SK-N-SH (cell line): Measurements from ENCODE around the gene UBN2. TPM values are rescaled to one million over a fixed set of nuclear protein-coding genes. Genes with fewer than 3 reads are reported as not detected.

Experiments
- CTCF ChIA-PET: fragments of 300-600, 350-600 bp; formaldehyde crosslinking; extraction: SDS; loops from one replicate; lab custom pipeline; 2021; lab: Yijun Ruan, JAX
- POLR2A ChIA-PET: fragments of 350-600 bp; sonication (Branson Sonifier 250); formaldehyde crosslinking; extraction: SDS; loops from one replicate; lab custom pipeline; 2020; ENCODE audit warnings: antibody characterized with exemption, inconsistent platforms; lab: Yijun Ruan, JAX
- DNase-seq: peaks from one replicate; pipeline ENCODE4 v3.0.0; 2012
- H2AFZ ChIP-seq: fragments of 200-600 bp; sonication (generic); 2 replicates; pipeline ENCODE4 v1.8.1; 2016; ENCODE audit warnings: antibody characterized with exemption, mild to moderate bottlenecking, low read depth
- H3F3A ChIP-seq: fragments of 200-600 bp; sonication (generic); replicated peaks from 2 replicates; pipeline ENCODE3; 2016; ENCODE audit warnings: antibody characterized with exemption, mild to moderate bottlenecking; ENCODE audit not compliant: insufficient read depth
- H3K27ac ChIP-seq, 2 experiments: fragments of 200-500 bp in 1 of 2; fragments of 200-600 bp in 1 of 2; sonication (Bioruptor generic) in 1 of 2; sonication (generic), shearing (Covaris generic) in 1 of 2; 2 replicates each; pipeline versions ENCODE4 v1.5.1 to v1.6.1; 2014 to 2016; ENCODE audit warnings: low read depth in 2 of 2, inconsistent platforms in 1 of 2, low read length in 1 of 2, mild to moderate bottlenecking in 1 of 2, mixed read lengths in 1 of 2
- H3K27me3 ChIP-seq: fragments of 200-600 bp; sonication (generic), shearing (Covaris generic); 2 replicates; pipeline ENCODE4 v1.6.1; 2016; ENCODE audit warnings: mixed run types; ENCODE audit not compliant: insufficient read depth
- H3K36me3 ChIP-seq, 2 experiments: fragments of 200-500 bp in 1 of 2; fragments of 200-600 bp in 1 of 2; sonication (Bioruptor generic) in 1 of 2; sonication (generic) in 1 of 2; replicated peaks in 1 of 2; 2 replicates each; pipeline versions ENCODE3 to v1.5.1; 2014 to 2016; ENCODE audit warnings: low read length in 1 of 2, mild to moderate bottlenecking in 1 of 2; ENCODE audit not compliant: insufficient read depth in 2 of 2, control insufficient read depth in 1 of 2
- H3K4me1 ChIP-seq, 2 experiments: fragments of 200-500 bp in 1 of 2; fragments of 200-600 bp in 1 of 2; sonication (Bioruptor generic) in 1 of 2; sonication (generic), shearing (Covaris generic) in 1 of 2; 2 replicates each; pipeline versions ENCODE4 v1.5.1 to v1.6.1; 2014 to 2016; ENCODE audit warnings: low read depth in 1 of 2, low read length in 1 of 2, mixed run types in 1 of 2; ENCODE audit not compliant: insufficient read depth in 2 of 2, control insufficient read depth in 1 of 2
- H3K4me2 ChIP-seq: fragments of 200-600 bp; sonication (generic), shearing (Covaris generic); 2 replicates; pipeline ENCODE4 v1.6.1; 2017; ENCODE audit warnings: mixed run types
- H3K4me3 ChIP-seq, 2 experiments: fragments of 200-500 bp in 1 of 2; fragments of 200-600 bp in 1 of 2; sonication (Bioruptor generic) in 1 of 2; sonication (generic), shearing (Covaris generic) in 1 of 2; 2 replicates each; pipeline versions ENCODE4 v1.5.1 to v1.8.1; 2014 to 2016; ENCODE audit warnings: low read depth in 2 of 2, inconsistent platforms in 1 of 2, low read length in 1 of 2, mild to moderate bottlenecking in 1 of 2, mixed read lengths in 1 of 2, moderate library complexity in 1 of 2
- H3K79me2 ChIP-seq: fragments of 200-600 bp; sonication (generic); 2 replicates; pipeline ENCODE4 v1.8.1; 2017; ENCODE audit warnings: mild to moderate bottlenecking; ENCODE audit not compliant: insufficient read depth
- H3K9ac ChIP-seq: fragments of 200-600 bp; sonication (generic); 2 replicates; pipeline ENCODE4 v1.6.1; 2017; ENCODE audit warnings: mixed run types
- H3K9me2 ChIP-seq: fragments of 200-600 bp; sonication (generic); 2 replicates; pipeline ENCODE4 v1.6.1; 2017; ENCODE audit warnings: mixed run types
- H3K9me3 ChIP-seq: fragments of 200-600 bp; sonication (generic); 2 replicates; pipeline ENCODE4 v1.6.1; 2017; ENCODE audit warnings: mixed run types, mild to moderate bottlenecking, moderate library complexity
- H4K20me1 ChIP-seq: fragments of 200-600 bp; sonication (generic); 2 replicates; pipeline ENCODE4 v1.6.1; 2017; ENCODE audit warnings: mild to moderate bottlenecking, mixed run types; ENCODE audit not compliant: insufficient read depth
- CHD2 ChIP-seq: fragments of 150-350 bp; IDR thresholded peaks from 2 replicates; pipeline ENCODE4 v1.6.1; 2018; ENCODE audit warnings: low read length; ENCODE audit not compliant: partially characterized antibody
- EZH2phosphoT487 ChIP-seq: fragments of 200-600 bp; sonication (generic); IDR thresholded peaks from 2 replicates; pipeline ENCODE4 v1.6.1; 2017; ENCODE audit warnings: low read depth, mixed run types, mild to moderate bottlenecking, antibody characterized with exemption, moderate library complexity, borderline replicate concordance
- FOSL2 ChIP-seq: IDR thresholded peaks from 2 replicates; pipeline ENCODE4 v1.4.0; 2012; ENCODE audit warnings: low read depth, mild to moderate bottlenecking, moderate library complexity, borderline replicate concordance
- GABPA ChIP-seq: IDR thresholded peaks from 2 replicates; pipeline ENCODE4 v1.4.0; 2012; ENCODE audit warnings: low read depth, mild to moderate bottlenecking
- IRF3 ChIP-seq: fragments of 150-350 bp; IDR thresholded peaks from 2 replicates; pipeline ENCODE4 v1.6.1; 2016; ENCODE audit warnings: mild to moderate bottlenecking, low read depth, low read length
- MEF2A ChIP-seq: IDR thresholded peaks from 2 replicates; pipeline ENCODE4 v1.4.0; 2012; ENCODE audit warnings: low read depth, borderline replicate concordance
- POLR2AphosphoS5 ChIP-seq: IDR thresholded peaks from 2 replicates; pipeline ENCODE4 v1.6.1; 2012; ENCODE audit warnings: low read depth, low read length
- RCOR1 ChIP-seq: fragments of 150-350 bp; IDR thresholded peaks from 2 replicates; pipeline ENCODE4 v1.6.1; 2017; ENCODE audit warnings: antibody characterized with exemption, low read length
- RFX5 ChIP-seq: IDR thresholded peaks from 2 replicates; pipeline ENCODE4 v1.6.1; 2012; ENCODE audit warnings: mild to moderate bottlenecking, improper control_type of control experiment, low read length
- SMC3 ChIP-seq: IDR thresholded peaks from 2 replicates; pipeline ENCODE4 v1.6.1; 2012; ENCODE audit warnings: low read depth, low read length, improper control_type of control experiment
- TAF1 ChIP-seq: IDR thresholded peaks from 2 replicates; pipeline ENCODE4 v1.6.1; 2012; ENCODE audit warnings: low read depth, mild to moderate bottlenecking, low read length, moderate library complexity, borderline replicate concordance
- TCF12 ChIP-seq: IDR thresholded peaks from 2 replicates; pipeline ENCODE4 v1.4.0; 2012
- TEAD4 ChIP-seq: IDR thresholded peaks from 2 replicates; pipeline ENCODE4 v1.4.0; 2012; ENCODE audit warnings: mild to moderate bottlenecking, borderline replicate concordance; ENCODE audit not compliant: insufficient read depth
- YY1 ChIP-seq: IDR thresholded peaks from 2 replicates; pipeline ENCODE4 v1.4.0; 2012; ENCODE audit warnings: low read depth, mild to moderate bottlenecking
- ZBTB33 ChIP-seq: IDR thresholded peaks from 2 replicates; pipeline ENCODE4 v1.4.0; 2012; ENCODE audit warnings: low read depth, borderline replicate concordance
- WGBS: methylation state at CpG from one replicate; pipeline ENCODE4 v1.1.6; 2017; ENCODE audit warnings: low lambda C conversion rate; 5-methylcytosine and 5-hydroxymethylcytosine counted together
- polyA plus RNA-seq, 3 experiments: library from polyadenylated mRNA; depleted of rRNA; stranded (reverse); fragments of >200 nt; gene quantifications; 2 replicates each; pipeline ENCODE4 v1.2.3, GENCODE V29; 2012
- TF ChIP-seq, protein P1 (sequence below): fragments of 200-600 bp; sonication (generic); IDR thresholded peaks from 2 replicates; pipeline ENCODE4 v1.6.1; 2017; ENCODE audit warnings: antibody characterized with exemption, mild to moderate bottlenecking, moderate library complexity
- TF ChIP-seq, protein P2 (sequence below): fragments of 150-350 bp; IDR thresholded peaks from 2 replicates; pipeline ENCODE4 v1.6.1; 2017; ENCODE audit warnings: antibody characterized with exemption, low read length, low read depth, borderline replicate concordance

UBN2 gene
- polyA plus RNA-seq, 1 of the 3 experiments (the other 2 are of a cell fraction): 2.0 TPM

DNA sequence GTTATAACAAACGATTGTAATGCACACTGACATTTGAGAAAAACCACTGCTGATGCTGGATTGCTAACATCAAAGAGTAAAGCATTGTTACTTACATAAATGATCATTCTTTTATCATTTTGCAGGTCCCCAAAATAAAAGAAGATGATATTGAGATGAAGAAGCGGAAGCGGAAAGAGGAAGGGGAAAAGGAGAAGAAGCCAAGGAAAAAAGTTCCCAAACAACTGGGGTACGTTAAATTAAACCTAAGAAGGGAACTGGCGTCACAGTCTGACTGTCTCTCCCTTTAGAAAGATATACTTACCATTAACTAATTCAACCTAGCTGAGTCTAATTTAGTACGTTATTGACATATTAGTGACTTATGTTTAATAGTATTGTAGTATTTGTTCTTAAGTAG is 28.1 kb downstream of the UBN2 start:
- Histone ChIP-seq H2AFZ (no peak overlapping the region), H4K20me1 (no peaks in the 10 kb centered on the region), H3K27me3 (no peaks in the 10 kb centered on the region), H3K9me2 (no peaks in the 10 kb centered on the region), H3K4me1 (no peaks in the 10 kb centered on the region), H3F3A (peaks cover 14% of the 10 kb centered on the region), H3K79me2 (no peaks in the 10 kb centered on the region), H3K9me3 (no peaks in the 10 kb centered on the region), H3K36me3 (peaks cover 69 to 78% of the 10 kb centered on the region in 2 experiments), H3K9ac (no peak overlapping the region), H3K27ac (no peak overlapping the region), H3K4me3 (no peak overlapping the region), H3K4me2 (no peak overlapping the region)
- no peak for DNase-seq
- ChIA-PET CTCF (no interaction called here), POLR2A (no interaction called here)
- WGBS: 93% methylated on average over 6 of the region's 6 CpGs
- TF ChIP-seq TCF12 (no peak), POLR2AphosphoS5 (no peak), TAF1 (no peak), MEF2A (no peak), ZBTB33 (no peak), RCOR1 (no peak), EZH2phosphoT487 (no peak), GABPA (no peak), TEAD4 (no peak), RFX5 (no peak), SMC3 (no peak), YY1 (no peak), IRF3 (no peak), FOSL2 (no peak), CHD2 (no peak)
- TF ChIP-seq, protein P1, sequence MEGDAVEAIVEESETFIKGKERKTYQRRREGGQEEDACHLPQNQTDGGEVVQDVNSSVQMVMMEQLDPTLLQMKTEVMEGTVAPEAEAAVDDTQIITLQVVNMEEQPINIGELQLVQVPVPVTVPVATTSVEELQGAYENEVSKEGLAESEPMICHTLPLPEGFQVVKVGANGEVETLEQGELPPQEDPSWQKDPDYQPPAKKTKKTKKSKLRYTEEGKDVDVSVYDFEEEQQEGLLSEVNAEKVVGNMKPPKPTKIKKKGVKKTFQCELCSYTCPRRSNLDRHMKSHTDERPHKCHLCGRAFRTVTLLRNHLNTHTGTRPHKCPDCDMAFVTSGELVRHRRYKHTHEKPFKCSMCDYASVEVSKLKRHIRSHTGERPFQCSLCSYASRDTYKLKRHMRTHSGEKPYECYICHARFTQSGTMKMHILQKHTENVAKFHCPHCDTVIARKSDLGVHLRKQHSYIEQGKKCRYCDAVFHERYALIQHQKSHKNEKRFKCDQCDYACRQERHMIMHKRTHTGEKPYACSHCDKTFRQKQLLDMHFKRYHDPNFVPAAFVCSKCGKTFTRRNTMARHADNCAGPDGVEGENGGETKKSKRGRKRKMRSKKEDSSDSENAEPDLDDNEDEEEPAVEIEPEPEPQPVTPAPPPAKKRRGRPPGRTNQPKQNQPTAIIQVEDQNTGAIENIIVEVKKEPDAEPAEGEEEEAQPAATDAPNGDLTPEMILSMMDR: no peak
- TF ChIP-seq, protein P2, sequence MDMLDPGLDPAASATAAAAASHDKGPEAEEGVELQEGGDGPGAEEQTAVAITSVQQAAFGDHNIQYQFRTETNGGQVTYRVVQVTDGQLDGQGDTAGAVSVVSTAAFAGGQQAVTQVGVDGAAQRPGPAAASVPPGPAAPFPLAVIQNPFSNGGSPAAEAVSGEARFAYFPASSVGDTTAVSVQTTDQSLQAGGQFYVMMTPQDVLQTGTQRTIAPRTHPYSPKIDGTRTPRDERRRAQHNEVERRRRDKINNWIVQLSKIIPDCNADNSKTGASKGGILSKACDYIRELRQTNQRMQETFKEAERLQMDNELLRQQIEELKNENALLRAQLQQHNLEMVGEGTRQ: no peak
